Lung (tissue), 12 donors: ENCODE measurements around the gene APOC4. TPM values are rescaled to one million over a fixed set of nuclear protein-coding genes. Genes with fewer than 3 reads are reported as not detected.
"Not testable (repeated sequence)": the region's sequence is repeated elsewhere in the genome, so short reads cannot be mapped to it uniquely, and the experiment has no call there.

Experiments
- ATAC-seq: fragments of 200-7000 bp; cut with Tn5 transposase; one replicate; pipeline ENCODE4 v1.9.1; 2020; ENCODE audit warnings: moderate number of reproducible peaks; ENCODE audit not compliant: insufficient read depth, low FRiP score
- DNase-seq, 3 donors: peaks; one replicate each; pipeline ENCODE4 v3.0.0-alpha.2; 2013 to 2017
- H3K27ac ChIP-seq, 2 donors: one replicate each; pipeline ENCODE4 v1.5.1; 2013; ENCODE audit warnings: mild to moderate bottlenecking in 2 of 2, moderate library complexity in 2 of 2, control low read depth in 1 of 2, inconsistent platforms in 1 of 2, low read depth in 1 of 2, low read length in 1 of 2
- H3K27me3 ChIP-seq, 3 donors: one replicate each; pipeline ENCODE4 v1.5.1; 2013; ENCODE audit warnings: low read length in 2 of 3; ENCODE audit not compliant: control insufficient read depth in 3 of 3, insufficient read depth in 3 of 3
- H3K36me3 ChIP-seq, 4 donors: one replicate each; pipeline ENCODE4 v1.5.1; 2013; ENCODE audit warnings: low read length in 4 of 4, mild to moderate bottlenecking in 1 of 4, moderate library complexity in 1 of 4; ENCODE audit not compliant: control insufficient read depth in 4 of 4, insufficient read depth in 4 of 4
- H3K4me1 ChIP-seq, 5 donors: one replicate each; pipeline ENCODE4 v1.5.1; 2013; ENCODE audit warnings: low read length in 5 of 5, mild to moderate bottlenecking in 2 of 5, moderate library complexity in 1 of 5; ENCODE audit not compliant: control insufficient read depth in 5 of 5, insufficient read depth in 5 of 5
- H3K4me3 ChIP-seq: one replicate; pipeline ENCODE4 v1.5.1; 2013; ENCODE audit warnings: mild to moderate bottlenecking, control low read depth, moderate library complexity
- H3K9ac ChIP-seq, 2 donors: one replicate each; pipeline ENCODE4 v1.5.1; 2013; ENCODE audit warnings: low read length in 2 of 2, control low read depth in 1 of 2; ENCODE audit not compliant: insufficient read depth in 1 of 2
- H3K9me3 ChIP-seq, 4 donors: one replicate each; pipeline ENCODE4 v1.5.1; 2013; ENCODE audit warnings: low read length in 3 of 4, mild to moderate bottlenecking in 1 of 4, moderate library complexity in 1 of 4; ENCODE audit not compliant: control insufficient read depth in 4 of 4, insufficient read depth in 3 of 4
- WGBS, 2 donors: extraction: QIAGEN DNeasy Blood & Tissue Kit; methylation state at CpG; one replicate each; pipeline ENCODE4 v1.1.7; 2013; 5-methylcytosine and 5-hydroxymethylcytosine counted together
- polyA plus RNA-seq, 2 donors: library from polyadenylated mRNA; stranded (reverse); fragments of 200-250 nt; gene quantifications; one replicate each; pipeline ENCODE4 v1.2.1, GENCODE V29; 2013
- total RNA-seq, 2 donors: library from RNA; depleted of rRNA in 1 of 2; stranded (reverse); fragments of >200 nt in 1 of 2; gene quantifications; one replicate each; pipeline ENCODE4 v1.2.1, GENCODE V29; 2014 to 2021
- TF ChIP-seq, protein P1 (sequence below): IDR thresholded peaks from 2 replicates; pipeline ENCODE4 v1.5.1; 2012; ENCODE audit warnings: mild to moderate bottlenecking; ENCODE audit errors: control extremely low read depth, extremely low read depth
- donor health status: control.
- donor health status: control.
- donor health status: Bipolar disorder and iron deficiency.
- donor health status: healthy.
- donor health status: DM: yes; HTN: yes; CAD: no.

Gene APOC4
- total and polyA plus RNA-seq, 4 donors: 0.98 TPM; not detected in 3

DNA sequence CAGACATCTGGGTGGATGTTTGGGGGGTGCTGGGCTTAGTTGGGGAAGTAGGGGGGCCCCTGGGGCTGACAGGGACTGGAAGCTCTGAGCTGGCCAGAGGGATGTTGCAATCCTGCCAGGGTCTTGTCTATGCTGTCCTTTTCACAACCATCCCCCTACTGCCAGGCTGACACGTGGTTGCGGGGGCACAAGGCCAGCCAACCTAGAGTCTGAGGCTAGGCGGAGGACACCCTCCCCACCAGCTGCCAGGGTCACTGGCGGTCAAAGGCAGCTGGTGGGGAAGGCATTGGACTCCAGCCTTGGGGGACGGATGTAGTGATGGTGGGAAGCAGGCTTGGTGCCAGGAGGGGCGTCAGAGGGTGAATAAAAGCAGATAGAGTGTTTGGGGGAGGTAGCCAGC is 29.2 kb upstream of the APOC4 start:
- TF ChIP-seq, protein P1, sequence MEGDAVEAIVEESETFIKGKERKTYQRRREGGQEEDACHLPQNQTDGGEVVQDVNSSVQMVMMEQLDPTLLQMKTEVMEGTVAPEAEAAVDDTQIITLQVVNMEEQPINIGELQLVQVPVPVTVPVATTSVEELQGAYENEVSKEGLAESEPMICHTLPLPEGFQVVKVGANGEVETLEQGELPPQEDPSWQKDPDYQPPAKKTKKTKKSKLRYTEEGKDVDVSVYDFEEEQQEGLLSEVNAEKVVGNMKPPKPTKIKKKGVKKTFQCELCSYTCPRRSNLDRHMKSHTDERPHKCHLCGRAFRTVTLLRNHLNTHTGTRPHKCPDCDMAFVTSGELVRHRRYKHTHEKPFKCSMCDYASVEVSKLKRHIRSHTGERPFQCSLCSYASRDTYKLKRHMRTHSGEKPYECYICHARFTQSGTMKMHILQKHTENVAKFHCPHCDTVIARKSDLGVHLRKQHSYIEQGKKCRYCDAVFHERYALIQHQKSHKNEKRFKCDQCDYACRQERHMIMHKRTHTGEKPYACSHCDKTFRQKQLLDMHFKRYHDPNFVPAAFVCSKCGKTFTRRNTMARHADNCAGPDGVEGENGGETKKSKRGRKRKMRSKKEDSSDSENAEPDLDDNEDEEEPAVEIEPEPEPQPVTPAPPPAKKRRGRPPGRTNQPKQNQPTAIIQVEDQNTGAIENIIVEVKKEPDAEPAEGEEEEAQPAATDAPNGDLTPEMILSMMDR: no peak
- Histone ChIP-seq H3K27ac (no peak overlapping the region), H3K9me3 (peaks cover 0 to 1% (median 0%) of the 10 kb centered on the region in 4 donors), H3K9ac (no peak overlapping the region), H3K36me3 (peaks cover 0 to 2% (median 0%) of the 10 kb centered on the region in 4 donors), H3K4me1 (peaks cover 0 to 31% (median 11%) of the 10 kb centered on the region in 5 donors), H3K4me3 (no peak overlapping the region), H3K27me3 (no peaks in the 10 kb centered on the region)
- DNase-seq (peak; percentile 82 to 87 (median 86)), ATAC-seq (peak; percentile 8)
- 34 to 35% methylated on average over 6 of the region's 6 CpGs for WGBS, 2 donors

DNA sequence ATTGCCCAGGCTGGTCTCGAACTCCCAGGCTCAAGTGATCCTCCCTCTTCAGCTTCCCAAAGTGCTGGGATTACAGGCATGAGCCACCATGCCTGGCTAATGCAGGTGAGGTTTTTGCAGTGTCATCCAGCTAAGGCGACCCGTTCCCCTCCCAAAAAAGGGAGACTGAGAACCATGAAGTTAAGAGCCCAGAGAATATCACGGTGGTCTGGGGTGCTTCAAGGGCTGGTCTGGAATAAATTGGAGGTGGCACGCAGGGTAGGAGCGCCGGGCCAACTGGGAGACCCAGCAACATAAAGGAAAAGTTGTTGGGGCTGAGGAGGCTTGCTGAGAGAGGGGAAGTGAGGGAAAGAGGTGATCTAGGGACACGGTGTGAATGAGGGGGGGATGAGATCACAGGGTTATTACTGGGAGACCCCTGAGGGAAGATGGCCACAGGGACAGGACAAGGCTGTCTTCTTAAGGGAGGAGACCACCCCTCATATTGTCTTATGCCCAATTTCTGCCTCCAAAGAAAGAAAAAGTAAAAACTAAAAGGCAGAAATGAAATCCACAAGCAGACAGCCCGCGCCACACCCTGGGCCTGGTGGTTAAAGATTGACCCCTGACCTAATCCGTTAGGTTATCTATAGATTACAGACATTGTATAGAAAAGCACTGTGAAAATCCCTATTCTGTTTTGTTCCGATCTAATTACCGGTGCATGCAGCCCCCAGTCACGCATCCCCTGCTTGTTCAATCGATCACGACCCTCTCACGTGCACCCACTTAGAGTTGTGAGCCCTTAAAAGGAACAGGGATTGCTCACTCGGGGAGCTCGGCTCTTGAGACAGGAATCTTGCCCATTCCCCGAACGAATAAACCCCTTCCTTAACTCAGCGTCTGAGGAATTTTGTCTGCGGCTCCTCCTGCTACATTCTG is 28.3 kb upstream of the APOC4 start:
- H3K9me3 ChIP-seq, DNase-seq, ATAC-seq, H3K36me3 ChIP-seq, H3K9ac ChIP-seq, H3K27me3 ChIP-seq: not testable (repeated sequence)
- Histone ChIP-seq H3K4me1 (peaks cover 0 to 31% (median 11%) of the 10 kb centered on the region in 5 donors), H3K27ac (peak overlapping the region in 1 of 2 donors; percentile 13), H3K4me3 (peak overlapping the region; percentile 6)
- WGBS, 2 donors: 52 to 59% methylated on average over 22 to 23 of the region's 23 CpGs

DNA sequence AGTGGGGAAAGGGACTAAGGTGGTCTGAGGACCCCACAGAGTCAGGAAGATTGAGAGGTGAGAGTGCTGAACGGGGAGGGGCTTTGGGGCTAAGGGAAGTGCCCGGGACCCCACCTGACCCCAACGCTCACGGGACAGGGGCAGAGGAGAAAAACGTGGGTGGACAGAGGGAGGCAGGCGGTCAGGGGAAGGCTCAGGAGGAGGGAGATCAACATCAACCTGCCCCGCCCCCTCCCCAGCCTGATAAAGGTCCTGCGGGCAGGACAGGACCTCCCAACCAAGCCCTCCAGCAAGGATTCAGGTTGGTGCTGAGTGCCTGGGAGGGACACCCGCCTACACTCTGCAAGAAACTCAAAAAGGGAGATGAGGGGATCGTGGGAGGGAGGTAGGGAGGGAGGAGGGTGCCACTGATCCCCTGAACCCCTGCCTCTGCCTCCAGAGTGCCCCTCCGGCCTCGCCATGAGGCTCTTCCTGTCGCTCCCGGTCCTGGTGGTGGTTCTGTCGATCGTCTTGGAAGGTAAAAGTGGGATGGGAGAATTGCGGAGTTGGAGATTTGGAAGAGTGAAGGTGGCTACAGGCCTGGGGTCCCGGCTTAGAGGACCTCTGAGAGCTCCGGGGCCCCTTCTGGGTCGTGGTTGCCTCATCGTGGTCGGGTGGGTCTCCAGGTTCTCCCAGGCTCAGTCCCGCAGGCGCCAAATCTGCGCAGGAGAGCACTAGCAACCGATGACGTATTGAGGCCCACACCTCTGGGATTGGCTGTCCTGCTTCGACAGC is 27.4 kb upstream of the APOC4 start, which contains the start of gene APOC1:
Gene APOC1, plus strand, starts transcription at position 176 of the 774 bp plus-strand sequence. Its CDS starts 284 bp downstream, at position 460.
- H3K4me1 ChIP-seq: peaks cover 0 to 31% (median 11%) of the 10 kb centered on the region in 5 donors
- H3K27ac ChIP-seq: peak within 1 kb of the TSS in 1 of 2 donors; percentile 78
- peak within 1 kb of the TSS; percentile 26 for H3K4me3 ChIP-seq
- not testable (repeated sequence) for H3K36me3 ChIP-seq, H3K9me3 ChIP-seq, H3K27me3 ChIP-seq
- peak within 1 kb of the TSS; percentile 39 to 68 for H3K9ac ChIP-seq
- peak; percentile 92 to 94 (median 94) for DNase-seq
- ATAC-seq: peak; percentile 88
- 6 to 8% methylated on average over 27 to 28 of the region's 28 CpGs for WGBS, 2 donors

DNA sequence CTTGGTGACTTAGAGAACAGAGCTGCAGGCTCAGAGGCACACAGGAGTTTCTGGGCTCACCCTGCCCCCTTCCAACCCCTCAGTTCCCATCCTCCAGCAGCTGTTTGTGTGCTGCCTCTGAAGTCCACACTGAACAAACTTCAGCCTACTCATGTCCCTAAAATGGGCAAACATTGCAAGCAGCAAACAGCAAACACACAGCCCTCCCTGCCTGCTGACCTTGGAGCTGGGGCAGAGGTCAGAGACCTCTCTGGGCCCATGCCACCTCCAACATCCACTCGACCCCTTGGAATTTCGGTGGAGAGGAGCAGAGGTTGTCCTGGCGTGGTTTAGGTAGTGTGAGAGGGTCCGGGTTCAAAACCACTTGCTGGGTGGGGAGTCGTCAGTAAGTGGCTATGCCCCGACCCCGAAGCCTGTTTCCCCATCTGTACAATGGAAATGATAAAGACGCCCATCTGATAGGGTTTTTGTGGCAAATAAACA is 17.8 kb upstream of the APOC4 start:
- Histone ChIP-seq H3K27ac (peak overlapping the region in 1 of 2 donors; percentile 26), H3K27me3 (no peaks in the 10 kb centered on the region), H3K9ac (peak overlapping the region in 1 of 2 donors; percentile 32), H3K36me3 (no peaks in the 10 kb centered on the region), H3K4me1 (peaks cover 0 to 40% (median 14%) of the 10 kb centered on the region in 5 donors), H3K9me3 (no peaks in the 10 kb centered on the region), H3K4me3 (no peak overlapping the region)
- WGBS, 2 donors: 65% methylated on average over 8 of the region's 8 CpGs
- ATAC-seq (no peak), DNase-seq (no peak)
- TF ChIP-seq, protein P1: no peak
